ENCODE results near the gene HSD17B3.
"Not testable (repeated sequence)": the region's sequence is repeated elsewhere in the genome, so short reads cannot be mapped to it uniquely, and the experiment has no call there.

HSD17B3 gene

GRCh38 chr9:96323169-96323568 is 21.2 kb upstream of the HSD17B3 start:
- DNase-seq (ENCODE audit: low read depth): no peak
- TF ChIP-seq CTCF (IDR thresholded peaks at IDR 0.05; ENCODE audit: control insufficient read depth, extremely low read depth, insufficient read depth): no peak
- H3K4me3 ChIP-seq (ENCODE audit: low read depth, low read length): no peak overlapping the region

- not testable (repeated sequence) for H3K4me3 ChIP-seq (ENCODE audit: low read depth, low read length)
- DNase-seq (ENCODE audit: low read depth): peak; percentile 41
Observed at GRCh38 chr9:96322736-96323135, 20.8 kb upstream of the HSD17B3 start.

GRCh38 chr9:96322210-96322609 is 20.2 kb upstream of the HSD17B3 start:
- DNase-seq (ENCODE audit: low read depth); H3K4me3 ChIP-seq (ENCODE audit: low read depth, low read length): not testable (repeated sequence)

GRCh38 chr9:96321515-96321914 is 19.5 kb upstream of the HSD17B3 start:
- no peak overlapping the region for H3K4me3 ChIP-seq (ENCODE audit: low read depth, low read length)
- no peak for DNase-seq (ENCODE audit: low read depth)
- no peak for TF ChIP-seq CTCF (IDR thresholded peaks at IDR 0.05; ENCODE audit: control insufficient read depth, extremely low read depth, insufficient read depth)

- 0 out of 2 replicates have a peak, but pooled peaks have one; percentile 24 for TF ChIP-seq CTCF (IDR thresholded peaks at IDR 0.05; ENCODE audit: control insufficient read depth, extremely low read depth, insufficient read depth)
- DNase-seq (ENCODE audit: low read depth): peak; percentile 78
- no peak overlapping the region for H3K4me3 ChIP-seq (ENCODE audit: low read depth, low read length)
Observed at GRCh38 chr9:96320749-96321280, 18.8 kb upstream of the HSD17B3 start.

- H3K4me3 ChIP-seq (ENCODE audit: low read depth, low read length): no peak overlapping the region
- TF ChIP-seq CTCF (IDR thresholded peaks at IDR 0.05; ENCODE audit: control insufficient read depth, extremely low read depth, insufficient read depth): no peak
- DNase-seq (ENCODE audit: low read depth): no peak
Observed at GRCh38 chr9:96318921-96319565, 17.1 kb upstream of the HSD17B3 start.

- peak; percentile 57 for TF ChIP-seq CTCF (IDR thresholded peaks at IDR 0.05; ENCODE audit: control insufficient read depth, extremely low read depth, insufficient read depth)
- no peak overlapping the region for H3K4me3 ChIP-seq (ENCODE audit: low read depth, low read length)
- peak; percentile 19 for DNase-seq (ENCODE audit: low read depth)
Observed at GRCh38 chr9:96317335-96317980, 15.5 kb upstream of the HSD17B3 start.

- no peak for DNase-seq (ENCODE audit: low read depth)
- no peak for TF ChIP-seq CTCF (IDR thresholded peaks at IDR 0.05; ENCODE audit: control insufficient read depth, extremely low read depth, insufficient read depth)
- no peak overlapping the region for H3K4me3 ChIP-seq (ENCODE audit: low read depth, low read length)
Observed at GRCh38 chr9:96309850-96310249, 7.9 kb upstream of the HSD17B3 start.

- not testable (repeated sequence) for H3K4me3 ChIP-seq (ENCODE audit: low read depth, low read length); DNase-seq (ENCODE audit: low read depth)
Observed at GRCh38 chr9:96306958-96307357, 5.0 kb upstream of the HSD17B3 start.

Data from LNCaP clone FGC (cell line).